GM23338 (cell line): Measurements from ENCODE around the gene CTF1. TPM values are rescaled to one million over a fixed set of nuclear protein-coding genes. Genes with fewer than 3 reads are reported as not detected.

Source experiments
- ATAC-seq: fragments of 200-7000 bp; cut with Tn5 transposase; 3 replicates; pipeline ENCODE4 v1.9.1; 2020
- DNase-seq: peaks from one replicate; pipeline ENCODE4 v3.0.0-alpha.2; 2015; ENCODE audit warnings: low spot score
- H2AFZ ChIP-seq: fragments of 200-600 bp; sonication (generic); 2 replicates; pipeline ENCODE4 v1.8.0; 2016; ENCODE audit warnings: antibody characterized with exemption, mild to moderate bottlenecking, moderate library complexity
- H3F3A ChIP-seq: fragments of 200-600 bp; sonication (generic); replicated peaks from 2 replicates; pipeline ENCODE4 v1.8.0; 2017; ENCODE audit warnings: antibody characterized with exemption, mixed run types, low read depth
- H3K27ac ChIP-seq: fragments of 200-600 bp; sonication (generic); 2 replicates; pipeline ENCODE4 v1.6.1; 2016; ENCODE audit warnings: low read depth
- H3K27me3 ChIP-seq: fragments of 200-600 bp; sonication (generic); 2 replicates; pipeline ENCODE4 v1.8.0; 2016; ENCODE audit warnings: mild to moderate bottlenecking, mixed run types, moderate library complexity; ENCODE audit not compliant: insufficient read depth
- H3K36me3 ChIP-seq: fragments of 200-600 bp; sonication (generic); 2 replicates; pipeline ENCODE4 v1.8.0; 2016; ENCODE audit warnings: mild to moderate bottlenecking; ENCODE audit not compliant: insufficient read depth
- H3K4me1 ChIP-seq: fragments of 200-600 bp; sonication (generic); 2 replicates; pipeline ENCODE4 v1.8.0; 2016; ENCODE audit warnings: mild to moderate bottlenecking, moderate library complexity; ENCODE audit not compliant: insufficient read depth
- H3K4me2 ChIP-seq: fragments of 200-600 bp; sonication (generic); 2 replicates; pipeline ENCODE4 v1.7.1; 2017; ENCODE audit warnings: mixed run types
- H3K4me3 ChIP-seq: fragments of 200-600 bp; sonication (generic); 2 replicates; pipeline ENCODE4 v1.6.1; 2016; ENCODE audit warnings: mixed run types
- H3K79me2 ChIP-seq: fragments of 200-600 bp; sonication (generic); replicated peaks from 2 replicates; pipeline ENCODE4 v1.8.0; 2017; ENCODE audit warnings: mild to moderate bottlenecking; ENCODE audit not compliant: insufficient read depth
- H3K9me2 ChIP-seq: fragments of 200-600 bp; sonication (generic); 2 replicates; pipeline ENCODE4 v1.8.0; 2017; ENCODE audit not compliant: insufficient read depth
- H4K20me1 ChIP-seq: fragments of 200-600 bp; sonication (generic); replicated peaks from 2 replicates; pipeline ENCODE4 v1.8.0; 2017; ENCODE audit warnings: mild to moderate bottlenecking; ENCODE audit not compliant: insufficient read depth
- H3K27ac Mint-ChIP-seq: 2 replicates; pipeline ENCODE4 v1.8.0; 2020; ENCODE audit warnings: inconsistent platforms, mild to moderate bottlenecking, moderate library complexity, mixed read lengths
- H3K27me3 Mint-ChIP-seq: 3 replicates; pipeline ENCODE4 v1.8.0; 2022; ENCODE audit warnings: low read depth, mild to moderate bottlenecking, moderate library complexity, mixed read lengths, inconsistent platforms; ENCODE audit not compliant: insufficient read depth, poor library complexity
- H3K36me3 Mint-ChIP-seq: 3 replicates; pipeline ENCODE4 v1.8.0; 2021; ENCODE audit warnings: low read depth, mild to moderate bottlenecking, inconsistent platforms, moderate library complexity, mixed read lengths
- H3K4me1 Mint-ChIP-seq: 3 replicates; pipeline ENCODE4 v1.8.0; 2020; ENCODE audit warnings: mild to moderate bottlenecking, inconsistent platforms, mixed read lengths
- H3K4me3 Mint-ChIP-seq: 3 replicates; pipeline ENCODE4 v1.8.0; 2021; ENCODE audit warnings: moderate library complexity, mild to moderate bottlenecking, inconsistent platforms, mixed read lengths
- H3K9me3 Mint-ChIP-seq: 3 replicates; pipeline ENCODE4 v1.8.0; 2020; ENCODE audit warnings: moderate library complexity, mild to moderate bottlenecking, inconsistent platforms, mixed read lengths
- CTCF ChIP-seq, 2 experiments: fragments of 200-600 bp in 1 of 2; sonication (generic) in 1 of 2; conservative IDR thresholded peaks; 2 replicates each; pipeline versions ENCODE4 v1.5.1 to v1.6.1; 2016 to 2017; ENCODE audit warnings: antibody characterized with exemption in 2 of 2, low read depth in 2 of 2, mild to moderate bottlenecking in 2 of 2, moderate library complexity in 1 of 2
- ETS1 ChIP-seq: IDR thresholded peaks from 2 replicates; pipeline ENCODE4 v1.6.1; 2016; ENCODE audit warnings: antibody characterized with exemption
- POLR2AphosphoS5 ChIP-seq: IDR thresholded peaks from 2 replicates; pipeline ENCODE4 v1.6.1; 2016; ENCODE audit warnings: antibody characterized with exemption, low read depth
- REST ChIP-seq: IDR thresholded peaks from one replicate; pipeline ENCODE4 v1.6.1; 2018; ENCODE audit warnings: antibody characterized with exemption; ENCODE audit not compliant: unreplicated experiment
- STAT1 ChIP-seq: IDR thresholded peaks from one replicate; pipeline ENCODE4 v1.6.1; 2016; ENCODE audit warnings: antibody characterized with exemption; ENCODE audit not compliant: unreplicated experiment
- ZNF331 ChIP-seq: fragments of 250-450 bp; sonication (Bioruptor Pico); IDR thresholded peaks from 2 replicates; pipeline ENCODE4 v1.5.0; 2020; ENCODE audit warnings: low read depth, mild to moderate bottlenecking, moderate library complexity
- polyA plus RNA-seq: library from polyadenylated mRNA; unstranded; fragments of >200 nt; fragmentation: Nextera tagmentation; extraction: Ambion mirVana; gene quantifications from 2 replicates; pipeline ENCODE4 v1.2.1, GENCODE V29; 2016
- total RNA-seq: library from RNA; depleted of rRNA; stranded (reverse); fragments of >200 nt; shearing (Covaris generic); gene quantifications from 2 replicates; pipeline ENCODE4 v1.2.3, GENCODE V29; 2014

The CTF1 gene
- total and polyA plus RNA-seq, 2 experiments from 2014 or later: 0.24 to 0.52 TPM

- no peak for TF ChIP-seq ETS1
- no peak for TF ChIP-seq STAT1
- TF ChIP-seq REST: no peak
- no peak for TF ChIP-seq ZNF331 (CRISPR knock-in tag)
These were observed 3.0 kb upstream of the CTF1 start (continued) for GRCh38 chr16:30893417-30893743.

GRCh38 chr16:30893744-30894539 is 2.5 kb upstream of the CTF1 start, which contains the start of gene BCL7C:
TSS of gene BCL7C (minus strand) at chr16:30894077. CDS start at chr16:30893944, 133 bp downstream.
- Histone ChIP-seq H3K36me3 (no peaks in the 10 kb centered on the region), H4K20me1 (no peaks in the 10 kb centered on the region)

More at GRCh38 chr16:30893744-30894539, 2.5 kb upstream of the CTF1 start, which contains the start of gene BCL7C:
- Histone ChIP-seq H3K4me3 (peak within 1 kb of the TSS; percentile 76), H3K4me1 (peaks cover 25% of the 10 kb centered on the region), H3F3A (peaks cover 25% of the 10 kb centered on the region), H3K4me2 (peak within 1 kb of the TSS; percentile 94), H3K27me3 (peaks cover 10% of the 10 kb centered on the region), H3K27ac (no peak within 1 kb of the TSS), H3K79me2 (no peaks in the 10 kb centered on the region), H3K9me2 (no peaks in the 10 kb centered on the region), H2AFZ (peak within 1 kb of the TSS; percentile 85)
- DNase-seq (peak; percentile 93), ATAC-seq (peak; percentile 64)
- Mint-ChIP-seq H3K4me1 (peaks cover 26% of the 10 kb centered on the region), H3K36me3 (peaks cover 11% of the 10 kb centered on the region), H3K4me3 (peak within 1 kb of the TSS; percentile 76), H3K27me3 (peaks cover 20% of the 10 kb centered on the region), H3K27ac (no peak within 1 kb of the TSS; the same call in 1 of the 2 replicates), H3K9me3 (no peaks in the 10 kb centered on the region)
- TF ChIP-seq ETS1 (no peak), CTCF (conservative IDR thresholded peaks at IDR 0.05; ENCODE audit: low read depth in 2 of 2) (peak in 1 of 2 experiments; percentile 68; a peak in 3 of 4 replicates), POLR2AphosphoS5 (peak; percentile 68)
